Measurements from ENCODE around the gene MAP3K7.

DNA sequence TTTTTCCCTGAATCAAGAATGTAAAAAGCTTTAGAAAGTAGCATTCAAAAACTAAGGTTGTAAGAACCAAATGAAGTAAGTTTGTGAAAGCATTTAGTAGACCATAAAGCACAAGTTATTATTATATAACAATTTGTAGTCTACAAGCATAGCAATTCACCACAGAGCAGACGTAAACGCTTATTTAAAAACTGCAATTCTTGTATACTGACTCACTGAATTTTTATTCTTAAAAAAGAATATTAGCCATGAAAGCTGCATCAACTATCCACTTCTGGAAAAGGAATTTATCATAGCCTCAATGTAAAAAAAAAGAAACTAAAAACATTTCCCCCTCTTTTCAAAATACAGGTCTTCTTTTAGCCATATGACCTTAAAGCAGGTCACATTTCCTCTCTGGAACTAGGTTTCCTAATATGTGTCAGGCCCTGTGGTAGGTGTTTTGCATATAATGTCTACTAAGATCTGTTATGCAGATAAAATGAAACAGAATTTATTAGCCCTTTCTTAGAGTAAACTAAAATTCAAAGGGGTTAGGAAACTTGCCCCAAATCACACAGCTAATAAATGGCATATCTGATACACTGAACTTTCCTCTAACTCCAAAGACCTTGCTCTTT, 2.1 kb downstream of the MAP3K7 start:
- TF ChIP-seq EZH2 (IDR thresholded peaks at IDR 0.05; ENCODE audit: borderline replicate concordance) (no peak), CTCF (IDR thresholded peaks at IDR 0.05; ENCODE audit: poor library complexity) (no peak), EZH2phosphoT487 (IDR thresholded peaks at IDR 0.05; ENCODE audit: low read depth, severe bottlenecking, unreplicated experiment) (no peak)

Measured in hepatocyte (in vitro differentiated cells).